ENCODE results near the gene WNK1. TPM values are rescaled to one million over a fixed set of nuclear protein-coding genes. Genes with fewer than 3 reads are reported as not detected.
A peak's percentile ranks its signal among the peaks of the same experiment; 100 is the strongest.

The WNK1 gene
- polyA plus RNA-seq, 1 donor from 2014 or later = 25.9 TPM

DNA sequence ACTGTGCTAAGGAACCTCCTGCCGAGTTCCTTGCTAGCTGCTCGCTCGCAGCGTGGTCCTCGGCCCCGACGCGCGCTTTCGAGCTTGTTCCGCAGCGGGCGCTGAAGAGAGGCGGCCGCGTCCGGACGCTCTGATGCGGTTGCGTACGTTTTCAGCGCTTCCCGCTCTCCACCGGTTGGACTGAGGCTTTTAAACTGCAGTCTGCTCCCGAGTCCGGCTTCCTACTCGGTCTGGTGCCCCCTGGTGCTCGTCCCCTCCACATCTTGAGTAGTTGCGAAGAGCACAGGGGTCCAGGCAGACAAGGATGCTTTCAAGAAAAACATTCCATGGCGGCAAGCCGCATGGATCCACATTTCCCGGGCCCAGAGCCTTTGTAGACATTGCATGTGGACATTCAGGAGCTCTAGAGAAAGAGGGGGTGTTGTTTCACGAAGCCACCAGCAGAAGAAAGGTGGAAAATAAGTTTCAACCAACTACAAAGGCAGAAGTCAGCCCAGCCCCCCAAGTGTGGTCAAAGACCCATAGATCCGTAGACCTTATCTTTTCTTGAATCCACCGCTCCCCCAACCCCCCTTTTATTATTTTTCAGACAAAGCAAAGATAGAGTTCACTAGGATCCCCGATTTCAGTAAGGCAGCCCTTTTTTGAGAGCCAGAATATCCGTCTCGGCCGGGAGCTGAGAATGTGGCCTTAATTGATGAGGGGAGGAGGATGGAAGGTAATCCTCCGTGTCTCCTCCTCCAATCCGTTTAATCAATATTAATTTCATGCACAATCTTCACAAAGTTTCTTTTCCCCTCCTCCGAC is 984 bp upstream of the WNK1 start:
- H3K9me2 ChIP-seq (ENCODE audit: insufficient read depth, low read length) = no peaks in the 10 kb centered on the region

More for the DNA sequence above, 984 bp upstream of the WNK1 start:
- no peaks in the 10 kb centered on the region for H3K36me3 ChIP-seq (ENCODE audit: insufficient read depth, low read length)
- H3F3A ChIP-seq (ENCODE audit: insufficient read depth, low read length, poor library complexity, severe bottlenecking) = peaks cover 6% of the 10 kb centered on the region
- H3K4me2 ChIP-seq (ENCODE audit: low read length) = peak overlapping the region; percentile 100
- peak overlapping the region; percentile 99 for H3K27ac ChIP-seq (ENCODE audit: low read length)
- TF ChIP-seq EP300 (conservative IDR thresholded peaks at IDR 0.05; ENCODE audit: poor library complexity, severe bottlenecking) (no peak), TAF1 (IDR thresholded peaks at IDR 0.05; ENCODE audit: low read depth) (peak; percentile 37), REST (IDR thresholded peaks at IDR 0.05; ENCODE audit: borderline replicate concordance) (peak; percentile 83), SMC3 (conservative IDR thresholded peaks at IDR 0.05; ENCODE audit: poor library complexity) (peak; percentile 89), POLR2AphosphoS5 (IDR thresholded peaks at IDR 0.05) (peak; percentile 83), MXI1 (conservative IDR thresholded peaks at IDR 0.05; ENCODE audit: poor library complexity, severe bottlenecking) (peak; percentile 75), RAD21 (conservative IDR thresholded peaks at IDR 0.05) (peak; percentile 74), EZH2 (IDR thresholded peaks at IDR 0.05; ENCODE audit: borderline replicate concordance, insufficient read depth, low read length, poor library complexity, severe bottlenecking) (no peak)
- TF ChIP-seq, protein P1, sequence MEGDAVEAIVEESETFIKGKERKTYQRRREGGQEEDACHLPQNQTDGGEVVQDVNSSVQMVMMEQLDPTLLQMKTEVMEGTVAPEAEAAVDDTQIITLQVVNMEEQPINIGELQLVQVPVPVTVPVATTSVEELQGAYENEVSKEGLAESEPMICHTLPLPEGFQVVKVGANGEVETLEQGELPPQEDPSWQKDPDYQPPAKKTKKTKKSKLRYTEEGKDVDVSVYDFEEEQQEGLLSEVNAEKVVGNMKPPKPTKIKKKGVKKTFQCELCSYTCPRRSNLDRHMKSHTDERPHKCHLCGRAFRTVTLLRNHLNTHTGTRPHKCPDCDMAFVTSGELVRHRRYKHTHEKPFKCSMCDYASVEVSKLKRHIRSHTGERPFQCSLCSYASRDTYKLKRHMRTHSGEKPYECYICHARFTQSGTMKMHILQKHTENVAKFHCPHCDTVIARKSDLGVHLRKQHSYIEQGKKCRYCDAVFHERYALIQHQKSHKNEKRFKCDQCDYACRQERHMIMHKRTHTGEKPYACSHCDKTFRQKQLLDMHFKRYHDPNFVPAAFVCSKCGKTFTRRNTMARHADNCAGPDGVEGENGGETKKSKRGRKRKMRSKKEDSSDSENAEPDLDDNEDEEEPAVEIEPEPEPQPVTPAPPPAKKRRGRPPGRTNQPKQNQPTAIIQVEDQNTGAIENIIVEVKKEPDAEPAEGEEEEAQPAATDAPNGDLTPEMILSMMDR (IDR thresholded peaks at IDR 0.05; ENCODE audit: poor library complexity, severe bottlenecking) = peak; percentile 90
- H3K79me2 ChIP-seq (replicated peaks; ENCODE audit: insufficient read depth, low read length) = peaks cover 35% of the 10 kb centered on the region
- no peaks in the 10 kb centered on the region for H3K27me3 ChIP-seq (ENCODE audit: insufficient read depth, low read depth, low read length)
- peak overlapping the region; percentile 85 for H3K9ac ChIP-seq (ENCODE audit: low read length)
- peaks cover 32% of the 10 kb centered on the region for H4K20me1 ChIP-seq (ENCODE audit: insufficient read depth)
- H2AFZ ChIP-seq (ENCODE audit: low read depth, low read length) = peak overlapping the region; percentile 34
- no peaks in the 10 kb centered on the region for H3K9me3 ChIP-seq (ENCODE audit: low read length)
- peak overlapping the region; percentile 95 for H3K4me3 ChIP-seq (ENCODE audit: low read length)
